ENCODE results near the gene TTC21A.

TTC21A gene

GRCh38 chr3:39127908-39128304 is 20.4 kb downstream of the TTC21A start:
- in situ Hi-C loops (cut with MboI; ENCODE audit: low pct_unique_long_range_greater_than_20kb, low sequenced_read_pairs, unreplicated experiment), result no loop called here
- no peak for TF ChIP-seq CTCF (IDR thresholded peaks at IDR 0.05; ENCODE audit: extremely low read depth, insufficient read depth, missing control alignments)
- DNase-seq (ENCODE audit: low spot score), result no peak

GRCh38 chr3:39128951-39129350 is 21.5 kb downstream of the TTC21A start:
- TF ChIP-seq CTCF (IDR thresholded peaks at IDR 0.05; ENCODE audit: extremely low read depth, insufficient read depth, missing control alignments), result no peak
- in situ Hi-C loops (cut with MboI; ENCODE audit: low pct_unique_long_range_greater_than_20kb, low sequenced_read_pairs, unreplicated experiment), result no loop called here
- DNase-seq (ENCODE audit: low spot score), result no peak

GRCh38 chr3:39130026-39130425 is 22.5 kb downstream of the TTC21A start:
- TF ChIP-seq CTCF (IDR thresholded peaks at IDR 0.05; ENCODE audit: extremely low read depth, insufficient read depth, missing control alignments), result no peak
- in situ Hi-C loops (cut with MboI; ENCODE audit: low pct_unique_long_range_greater_than_20kb, low sequenced_read_pairs, unreplicated experiment), result no loop called here
- DNase-seq (ENCODE audit: low spot score), result no peak

GRCh38 chr3:39130693-39131265 is 23.3 kb downstream of the TTC21A start:
- DNase-seq (ENCODE audit: low spot score), result no peak
- TF ChIP-seq CTCF (IDR thresholded peaks at IDR 0.05; ENCODE audit: extremely low read depth, insufficient read depth, missing control alignments), result no peak
- in situ Hi-C loops (cut with MboI; ENCODE audit: low pct_unique_long_range_greater_than_20kb, low sequenced_read_pairs, unreplicated experiment), result no loop called here

- no peak for DNase-seq (ENCODE audit: low spot score)
- in situ Hi-C loops (cut with MboI; ENCODE audit: low pct_unique_long_range_greater_than_20kb, low sequenced_read_pairs, unreplicated experiment), result no loop called here
- no peak for TF ChIP-seq CTCF (IDR thresholded peaks at IDR 0.05; ENCODE audit: extremely low read depth, insufficient read depth, missing control alignments)
Measured at GRCh38 chr3:39132096-39133092, 24.9 kb downstream of the TTC21A start.

GRCh38 chr3:39133093-39133490 is 25.6 kb downstream of the TTC21A start:
- in situ Hi-C loops (cut with MboI; ENCODE audit: low pct_unique_long_range_greater_than_20kb, low sequenced_read_pairs, unreplicated experiment), result no loop called here
- no peak for DNase-seq (ENCODE audit: low spot score)
- TF ChIP-seq CTCF (IDR thresholded peaks at IDR 0.05; ENCODE audit: extremely low read depth, insufficient read depth, missing control alignments), result no peak

All from GM13977 (cell line).